Measurements from ENCODE around the gene GSTM2. TPM values are rescaled to one million over a fixed set of nuclear protein-coding genes. Genes with fewer than 3 reads are reported as not detected.

The GSTM2 gene
- total and polyA plus RNA-seq, 2 of the 4 experiments (the other 2 are of a cell fraction) = 10.2 to 85.5 TPM

DNA sequence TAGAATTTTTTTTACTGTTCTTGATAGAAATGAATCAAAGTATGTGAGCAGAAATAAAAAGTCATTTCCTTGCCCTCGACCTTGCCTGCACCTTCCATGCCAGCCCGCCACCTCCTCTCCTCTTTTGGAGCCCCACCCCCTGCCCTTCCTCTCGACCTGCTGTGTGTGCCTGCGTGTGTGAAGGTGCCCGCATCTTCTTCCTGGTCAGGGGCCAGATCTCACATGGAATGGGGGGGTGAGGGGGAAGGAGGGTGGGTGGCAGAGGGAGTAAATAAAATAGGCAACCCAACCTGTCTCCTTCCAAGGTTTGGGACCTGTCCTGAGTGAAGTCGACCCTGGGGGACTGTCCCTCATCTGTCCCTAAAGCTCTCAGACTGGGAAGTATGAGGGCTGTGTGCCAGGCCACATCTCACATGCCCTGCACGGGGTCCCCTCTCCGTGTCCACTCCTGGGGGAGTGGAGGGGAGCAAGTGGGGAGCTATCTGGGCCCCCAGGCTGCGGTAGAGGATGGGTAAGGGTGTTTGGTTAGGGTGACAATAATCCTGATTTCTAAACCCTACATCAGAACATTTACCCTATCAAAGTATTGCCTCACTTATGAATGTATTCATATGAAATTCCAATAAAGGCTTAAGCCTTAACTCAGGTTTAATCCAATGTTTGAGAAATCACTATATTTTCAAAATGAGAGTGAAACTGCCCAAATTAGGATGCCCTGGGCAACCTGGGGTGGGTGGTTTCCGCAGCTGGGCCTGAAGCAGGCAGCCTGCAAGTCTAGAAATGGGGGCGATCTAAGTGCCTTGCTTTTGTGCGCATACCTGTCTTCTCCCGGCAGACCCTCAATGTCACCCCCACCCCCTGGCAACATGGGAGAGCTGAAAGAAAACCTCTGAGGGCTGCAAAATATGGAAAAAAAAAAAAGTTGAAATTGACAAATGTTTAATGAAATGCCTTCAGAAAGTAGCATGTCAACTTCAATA lies 32.8 kb upstream of the GSTM2 start:
- no peak overlapping the region for H3K9ac ChIP-seq (ENCODE audit: low read depth, low read length)
- peaks cover 25% of the 10 kb centered on the region for H3K36me3 ChIP-seq (ENCODE audit: control insufficient read depth, insufficient read depth, low read length)
- WGBS, 2 experiments (ENCODE audit: extremely low coverage in 2 of 2, insufficient read length in 1 of 2) = no CpG with 5 or more reads among the region's 13 CpGs
- dilution Hi-C loops (cut with HindIII; ENCODE audit: low sequenced_read_pairs, unreplicated experiment) (no loop called here), intact Hi-C loops (cut with micrococcal nuclease) (no loop called here), in situ Hi-C loops (cut with MboI; ENCODE audit: low sequenced_read_pairs) (no loop called here)
- no peaks in the 10 kb centered on the region for H3K9me3 ChIP-seq (ENCODE audit: control insufficient read depth, insufficient read depth, low read length)
- no peak overlapping the region for H2BK15ac ChIP-seq (ENCODE audit: low read depth, low read length)
- no peak overlapping the region for H2AFZ ChIP-seq (replicated peaks; ENCODE audit: low read length, poor library complexity)
- no peak overlapping the region for H2BK5ac ChIP-seq (ENCODE audit: low read depth, low read length, poor library complexity, severe bottlenecking)
- no peak overlapping the region for H3K27ac ChIP-seq (ENCODE audit: insufficient read depth, low read length)
- no peak for ATAC-seq (ENCODE audit: low read depth)
- H3K4me3 ChIP-seq (ENCODE audit: insufficient read depth, low read depth, low read length) = no peak overlapping the region
- no peak overlapping the region for H3K14ac ChIP-seq (replicated peaks; ENCODE audit: low read depth, low read length)
- no peak for TF ChIP-seq FOS (IDR thresholded peaks at IDR 0.05; ENCODE audit: low read depth, low read length)
- TF ChIP-seq, protein P1, sequence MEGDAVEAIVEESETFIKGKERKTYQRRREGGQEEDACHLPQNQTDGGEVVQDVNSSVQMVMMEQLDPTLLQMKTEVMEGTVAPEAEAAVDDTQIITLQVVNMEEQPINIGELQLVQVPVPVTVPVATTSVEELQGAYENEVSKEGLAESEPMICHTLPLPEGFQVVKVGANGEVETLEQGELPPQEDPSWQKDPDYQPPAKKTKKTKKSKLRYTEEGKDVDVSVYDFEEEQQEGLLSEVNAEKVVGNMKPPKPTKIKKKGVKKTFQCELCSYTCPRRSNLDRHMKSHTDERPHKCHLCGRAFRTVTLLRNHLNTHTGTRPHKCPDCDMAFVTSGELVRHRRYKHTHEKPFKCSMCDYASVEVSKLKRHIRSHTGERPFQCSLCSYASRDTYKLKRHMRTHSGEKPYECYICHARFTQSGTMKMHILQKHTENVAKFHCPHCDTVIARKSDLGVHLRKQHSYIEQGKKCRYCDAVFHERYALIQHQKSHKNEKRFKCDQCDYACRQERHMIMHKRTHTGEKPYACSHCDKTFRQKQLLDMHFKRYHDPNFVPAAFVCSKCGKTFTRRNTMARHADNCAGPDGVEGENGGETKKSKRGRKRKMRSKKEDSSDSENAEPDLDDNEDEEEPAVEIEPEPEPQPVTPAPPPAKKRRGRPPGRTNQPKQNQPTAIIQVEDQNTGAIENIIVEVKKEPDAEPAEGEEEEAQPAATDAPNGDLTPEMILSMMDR (conservative IDR thresholded peaks at IDR 0.05; ENCODE audit: low read depth, low read length) = no peak
- no peak for TF ChIP-seq RAD21 (IDR thresholded peaks at IDR 0.05; ENCODE audit: low read length)
- TF ChIP-seq RCOR1 (IDR thresholded peaks at IDR 0.05; ENCODE audit: insufficient replicate concordance, low read length) = no peak
- TF ChIP-seq CHD1 (IDR thresholded peaks at IDR 0.05; ENCODE audit: low read depth, low read length) = no peak
- no peak for TF ChIP-seq SMC3 (IDR thresholded peaks at IDR 0.05; ENCODE audit: low read depth, low read length)
- no peak for TF ChIP-seq MXI1 (IDR thresholded peaks at IDR 0.05; ENCODE audit: borderline replicate concordance, low read depth, low read length)
- no peak for TF ChIP-seq POLR2A (IDR thresholded peaks at IDR 0.05; ENCODE audit: low read depth, low read length)
- no peak for TF ChIP-seq MAZ (IDR thresholded peaks at IDR 0.05; ENCODE audit: borderline replicate concordance, low read depth, low read length)
- no peak for TF ChIP-seq MAFK (IDR thresholded peaks at IDR 0.05; ENCODE audit: low read depth, low read length)
- H3K79me1 ChIP-seq (ENCODE audit: low read depth in 1 of 2, low read length in 2 of 2) = peaks cover 13 to 14% of the 10 kb centered on the region in 2 experiments; a peak in 2 of 4 replicates
- H3K18ac ChIP-seq (ENCODE audit: low read depth, low read length) = no peak overlapping the region
- no peak overlapping the region for H3K4ac ChIP-seq (ENCODE audit: low read depth, low read length)
- H4K91ac ChIP-seq (ENCODE audit: insufficient read depth, low read depth, low read length) = no peak overlapping the region
- ChIA-PET POLR2A (ENCODE audit: unreplicated experiment) (no interaction called here), CTCF (no interaction called here)
- H2AK5ac ChIP-seq (ENCODE audit: low read depth, low read length) = no peak overlapping the region
- H4K5ac ChIP-seq (ENCODE audit: low read depth, low read length) = no peak overlapping the region
- no peaks in the 10 kb centered on the region for H3K27me3 ChIP-seq (ENCODE audit: control insufficient read depth, insufficient read depth, low read length)
- no peak overlapping the region for H2BK20ac ChIP-seq (ENCODE audit: low read depth, low read length)
- H3K23ac ChIP-seq (ENCODE audit: low read depth, low read length) = no peak overlapping the region
- no TSS peak for BruUV-seq (replicated peaks)
- peaks cover 3% of the 10 kb centered on the region; the same call in 1 of the 2 replicates for H4K20me1 ChIP-seq (ENCODE audit: insufficient read depth, low read length)
- no peak overlapping the region for H3K56ac ChIP-seq (ENCODE audit: extremely low read depth, insufficient read depth, low read length)
- no peak overlapping the region for H2BK120ac ChIP-seq (ENCODE audit: low read depth, low read length)
- peaks cover 10% of the 10 kb centered on the region for H3K4me1 ChIP-seq (ENCODE audit: control insufficient read depth, insufficient read depth, low read length)
- DNase-seq = no peak
- no peak overlapping the region for H3K4me2 ChIP-seq (ENCODE audit: low read depth, low read length)
- no peaks in the 10 kb centered on the region for H3K9me1 ChIP-seq (ENCODE audit: insufficient read depth, low read length)
- no peak overlapping the region for H4K8ac ChIP-seq (ENCODE audit: low read depth in 2 of 2, low read length in 2 of 2)
- H2AK9ac ChIP-seq (replicated peaks; ENCODE audit: low read depth, low read length, poor library complexity) = no peak overlapping the region
